Activated CD4-positive, alpha-beta T cell treated with anti-CD3 and anti-CD28 coated beads for 48 hours (primary cell): ENCODE data around the gene GRID1.
A peak's percentile ranks its signal among the peaks of the same experiment; 100 is the strongest.
"Not testable (repeated sequence)": the region's sequence is repeated elsewhere in the genome, so short reads cannot be mapped to it uniquely, and the experiment has no call there.

ENCODE experiments used
- DNase-seq: peaks from one replicate; pipeline ENCODE4 v3.0.0-alpha.2; 2020

Gene GRID1

DNA sequence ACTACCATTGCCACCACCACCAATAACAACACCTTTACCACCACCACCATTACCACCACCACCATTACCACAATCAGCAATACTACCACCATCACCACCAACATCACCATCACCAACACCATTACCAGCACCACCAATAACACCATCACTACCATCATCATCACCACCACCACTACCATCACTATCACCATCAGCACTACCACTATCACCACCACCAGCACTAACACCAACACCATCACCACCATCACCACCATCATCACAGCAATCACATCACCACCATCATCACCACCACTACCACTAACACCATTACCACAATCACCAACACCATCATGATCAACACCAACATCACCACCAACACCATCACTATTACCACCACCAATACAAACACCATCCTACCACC is 249.5 kb downstream of the GRID1 start:
- no peak for DNase-seq

DNA sequence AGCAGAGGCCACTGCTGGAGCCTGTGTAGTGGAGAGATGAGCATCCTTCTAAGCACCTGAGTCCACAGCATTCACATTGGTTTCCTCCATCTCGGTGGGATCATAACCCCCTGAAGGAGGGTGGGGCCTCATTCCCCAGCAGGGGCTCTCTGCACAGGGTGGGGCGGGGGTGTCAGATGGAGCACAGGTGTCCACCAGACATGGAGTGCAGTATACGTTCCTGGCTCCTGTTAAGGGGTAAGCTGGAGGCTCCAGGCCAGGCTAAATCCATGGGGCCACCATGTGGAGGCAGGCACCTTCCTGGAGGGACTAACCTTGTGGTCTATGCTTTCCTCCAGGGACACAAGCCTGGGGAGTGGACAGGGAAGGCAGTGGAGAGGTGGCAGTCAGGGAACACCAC is 252.6 kb downstream of the GRID1 start:
- no peak for DNase-seq

DNA sequence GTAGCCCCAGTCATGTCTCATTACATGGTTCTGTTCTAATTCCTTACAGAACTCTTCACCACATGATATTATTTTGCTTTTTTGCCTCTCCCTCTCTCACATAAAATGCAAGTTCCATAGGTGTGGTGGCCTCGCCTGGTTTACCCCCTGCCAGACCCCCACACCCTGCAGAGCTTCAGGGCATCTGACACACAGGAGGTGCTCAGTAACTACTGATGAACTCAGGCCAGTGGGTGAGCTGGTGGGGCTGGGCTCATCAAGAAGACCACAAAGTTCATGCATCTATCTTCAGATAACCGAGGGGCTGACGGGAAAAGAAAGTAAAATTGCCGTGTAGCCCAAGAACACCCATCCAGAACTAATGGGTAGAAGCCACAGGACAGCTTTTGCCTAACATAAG is 253.1 kb downstream of the GRID1 start:
- DNase-seq: no peak

DNA sequence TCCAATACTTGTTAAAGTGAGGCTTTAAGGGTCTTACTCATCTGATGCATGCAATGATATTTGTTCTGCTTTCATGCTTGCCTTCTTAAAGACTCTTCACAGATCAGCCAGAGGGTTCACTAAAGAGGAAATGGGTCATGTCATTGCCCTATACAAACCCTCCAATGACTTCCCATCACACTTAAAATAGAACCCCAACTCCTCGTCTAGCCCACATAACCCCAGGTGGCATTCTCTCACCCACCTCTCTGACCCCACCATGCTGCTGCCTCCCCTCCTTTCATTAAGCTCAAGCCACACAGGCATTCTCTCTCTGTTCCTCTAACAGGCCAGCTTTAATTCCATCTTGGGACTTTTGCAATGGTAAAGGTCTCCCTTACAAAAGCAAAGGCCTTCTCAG is 253.6 kb downstream of the GRID1 start:
- no peak for DNase-seq

DNA sequence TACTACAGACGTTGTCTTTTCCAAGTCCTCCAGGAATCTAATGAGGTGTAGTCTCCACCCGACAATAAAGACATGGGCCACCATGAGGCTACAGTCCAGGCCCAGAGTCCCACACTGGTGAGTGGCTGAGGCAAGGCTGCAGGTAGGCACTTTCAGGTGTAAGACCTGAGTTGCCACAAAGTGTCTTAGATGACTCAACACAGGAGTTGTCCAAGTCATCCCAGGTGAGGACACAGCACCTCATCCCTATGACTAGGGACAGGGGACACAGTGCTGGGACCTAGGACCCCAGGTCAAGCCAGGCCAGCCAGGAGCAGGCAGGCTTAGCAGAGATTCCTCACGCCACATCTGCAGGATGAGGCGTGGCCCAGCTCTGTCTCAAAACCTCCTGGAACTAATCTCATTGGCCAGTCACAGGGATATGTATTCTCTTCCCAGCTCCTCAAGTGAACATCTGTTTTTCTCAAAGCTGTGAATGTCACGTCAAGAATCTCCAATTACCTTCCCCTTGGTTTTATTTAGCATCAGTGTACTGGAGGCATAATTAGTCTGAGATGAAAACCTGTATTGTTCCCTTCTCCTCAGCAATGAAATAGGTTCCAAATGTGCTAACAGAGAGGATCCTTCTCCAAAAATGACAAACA is 254.6 kb downstream of the GRID1 start:
- no peak for DNase-seq

DNA sequence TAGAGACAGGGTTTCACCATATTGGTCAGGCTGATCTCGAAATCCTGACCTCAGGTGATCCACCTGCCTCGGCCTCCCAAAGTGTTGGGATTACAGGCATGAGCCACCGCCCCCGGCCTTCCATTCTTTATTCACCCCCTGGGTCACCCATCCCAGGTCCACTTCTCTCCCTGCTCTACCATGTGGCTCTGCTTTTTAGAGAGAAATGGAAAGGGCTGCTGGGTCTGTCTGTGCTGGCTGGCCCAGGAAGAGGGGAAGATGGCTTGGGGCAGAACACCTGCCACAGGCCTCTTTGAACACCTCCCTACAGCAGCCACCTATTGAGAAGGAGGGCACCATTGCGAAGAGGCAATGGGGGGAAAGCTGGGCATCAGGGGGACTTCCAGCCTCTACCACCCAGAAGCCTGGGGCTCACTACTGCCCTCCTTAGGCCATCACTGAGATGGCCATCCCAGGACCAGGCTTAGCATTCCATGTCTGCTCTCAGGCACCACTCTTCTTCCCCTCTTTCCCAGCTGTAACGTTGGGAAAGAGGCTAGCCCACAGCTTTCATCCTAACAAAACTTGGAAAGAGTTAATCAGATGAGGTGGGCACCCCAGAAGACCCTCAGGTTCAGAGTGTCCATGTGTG is 256.3 kb downstream of the GRID1 start:
- DNase-seq: peak; percentile 7

DNA sequence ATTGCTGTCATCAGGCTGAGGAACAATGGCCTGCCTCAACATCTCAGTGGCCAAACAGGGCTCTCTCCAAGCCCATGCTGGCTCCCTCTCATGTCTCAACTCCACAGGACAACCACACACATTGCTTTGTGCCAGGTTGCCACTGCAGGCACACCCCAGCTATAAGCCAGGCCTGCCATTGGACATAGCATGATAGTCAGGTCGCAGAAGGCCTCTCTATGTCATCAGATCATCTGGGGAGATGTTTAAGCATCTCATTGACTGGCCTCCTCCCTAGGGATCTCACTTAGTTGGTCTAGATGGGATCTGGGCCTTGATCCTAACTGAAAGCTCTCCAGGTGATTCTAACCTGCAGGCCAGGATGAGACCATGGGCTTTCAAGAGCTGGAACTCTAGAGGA is 257.2 kb downstream of the GRID1 start:
- DNase-seq: no peak

DNA sequence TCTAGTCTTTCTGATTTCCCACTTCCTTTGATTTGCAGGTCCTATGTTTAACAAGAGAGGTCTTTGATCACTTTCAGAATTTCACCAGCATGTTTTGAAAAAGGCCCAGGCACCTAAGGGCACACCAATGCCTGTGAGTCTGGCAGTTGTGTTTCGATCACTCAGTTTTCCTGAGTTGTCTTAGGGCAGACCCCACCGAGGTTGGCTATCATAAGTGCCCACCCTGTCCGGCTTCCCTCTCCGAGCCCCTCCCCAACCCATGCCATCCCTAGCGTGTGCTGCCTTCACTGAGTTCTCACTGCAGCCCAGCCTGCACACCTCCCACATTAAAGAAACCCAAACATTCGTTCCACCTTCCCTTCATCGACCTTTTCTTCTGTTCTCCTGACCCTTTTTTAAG is 257.9 kb downstream of the GRID1 start:
- no peak for DNase-seq

DNA sequence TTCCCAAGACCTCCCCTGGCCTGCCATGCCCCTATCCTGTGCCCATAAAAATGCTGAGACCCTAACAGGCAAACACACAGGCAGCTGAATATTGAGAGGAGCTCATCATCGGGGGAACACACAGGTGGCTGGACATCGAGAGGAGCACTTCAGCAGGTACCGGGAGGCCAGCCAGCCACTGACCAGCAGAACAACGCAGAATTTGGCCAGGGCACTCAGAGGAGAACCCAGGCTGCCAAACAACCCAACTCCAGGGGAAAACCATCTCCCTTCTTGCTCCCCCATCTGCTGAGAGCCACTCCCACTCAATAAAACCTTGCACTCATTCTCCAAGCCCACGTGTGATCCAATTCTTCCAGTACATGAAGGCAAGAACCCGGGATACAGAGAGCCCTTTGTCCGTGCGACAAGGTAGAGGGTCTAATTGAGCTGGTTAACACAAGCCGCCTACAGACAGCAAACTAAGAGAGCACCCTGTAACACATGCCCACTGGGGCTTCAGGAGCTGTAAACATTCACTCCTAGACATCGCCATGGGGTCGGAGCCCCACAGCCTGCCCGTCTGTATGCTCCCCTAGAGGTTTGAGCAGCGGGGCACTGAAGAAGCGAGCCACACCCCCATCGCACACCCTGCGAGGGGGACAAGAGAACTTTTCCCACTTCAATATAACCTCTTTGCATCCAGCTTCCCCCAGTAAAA is 258.8 kb downstream of the GRID1 start:
- DNase-seq: not testable (repeated sequence)

DNA sequence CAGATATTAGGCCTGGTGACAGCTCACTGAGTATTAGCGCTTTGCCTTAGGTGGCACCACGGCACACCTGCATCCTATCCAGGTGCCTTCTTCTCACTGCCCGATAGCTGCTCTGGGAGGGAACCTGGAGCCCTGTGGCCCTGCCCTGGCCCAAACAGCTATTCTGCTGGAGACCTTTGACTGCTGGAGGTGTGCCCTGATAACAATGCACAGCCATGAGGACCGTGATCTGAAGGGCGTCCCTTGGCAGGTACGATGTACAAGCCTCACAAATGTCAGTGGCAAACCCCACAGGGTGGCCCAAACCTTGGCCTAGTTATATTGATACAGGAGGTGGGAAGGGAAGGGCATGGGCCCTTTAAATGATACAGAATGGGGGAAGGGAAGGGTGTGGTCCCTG is 259.5 kb downstream of the GRID1 start:
- DNase-seq: no peak

DNA sequence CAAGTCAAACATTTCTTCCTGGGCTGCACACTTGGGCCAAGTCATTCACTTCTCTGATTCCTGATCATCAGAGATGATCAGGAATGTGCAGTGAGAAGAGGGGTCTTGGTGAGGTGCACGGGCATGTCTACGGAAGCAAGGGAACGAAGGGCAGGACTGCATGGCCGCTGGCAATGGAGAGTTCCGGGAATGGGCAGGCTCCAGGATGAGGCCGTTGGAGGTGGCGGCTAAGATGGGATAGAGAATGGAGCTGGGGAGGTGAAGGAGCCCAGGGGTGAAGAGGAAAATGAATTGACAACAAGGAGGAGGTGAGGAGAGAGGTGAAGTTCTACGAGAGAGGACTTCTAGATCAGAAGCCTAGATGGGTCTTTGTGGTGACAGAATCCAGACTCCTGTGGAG is 260.0 kb downstream of the GRID1 start:
- no peak for DNase-seq

DNA sequence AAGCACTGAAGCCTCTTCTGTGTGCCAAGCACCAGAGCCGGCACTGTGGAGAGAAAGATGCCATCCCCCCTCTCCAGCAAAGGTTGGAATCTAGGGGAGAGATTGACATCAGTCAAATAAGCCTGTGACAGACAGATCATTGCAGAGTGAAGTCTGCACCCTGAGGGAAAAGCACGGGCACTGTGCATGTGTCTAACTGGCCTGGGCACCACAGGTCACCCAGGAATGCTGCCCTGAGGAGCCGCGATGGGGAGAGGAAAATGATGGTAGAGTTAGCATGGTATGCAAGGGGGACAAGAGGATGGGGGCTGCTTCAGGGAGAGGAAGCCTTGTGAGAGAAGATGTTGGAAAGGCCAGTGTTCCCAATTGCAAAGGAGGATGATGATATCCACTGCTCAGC is 261.0 kb downstream of the GRID1 start:
- DNase-seq: no peak

DNA sequence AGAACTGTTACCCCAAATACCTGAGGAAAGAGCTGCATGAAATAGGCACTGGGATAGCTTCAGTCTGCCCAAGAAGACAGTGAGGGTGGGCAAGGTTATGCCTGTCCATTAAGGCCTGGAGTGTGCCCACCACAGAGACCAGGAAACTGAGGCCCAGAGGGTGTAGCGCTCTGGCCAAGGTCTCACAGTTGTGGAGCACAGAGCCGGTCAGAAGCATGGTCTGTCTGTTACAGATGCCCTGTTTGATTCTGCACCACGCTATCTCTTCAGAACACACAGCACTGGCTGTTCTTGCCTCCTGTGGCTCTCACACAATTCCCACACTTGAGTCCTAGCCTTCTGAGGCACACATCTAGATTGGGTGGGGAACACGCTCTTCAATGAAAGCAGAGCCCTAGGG is 261.4 kb downstream of the GRID1 start:
- no peak for DNase-seq

DNA sequence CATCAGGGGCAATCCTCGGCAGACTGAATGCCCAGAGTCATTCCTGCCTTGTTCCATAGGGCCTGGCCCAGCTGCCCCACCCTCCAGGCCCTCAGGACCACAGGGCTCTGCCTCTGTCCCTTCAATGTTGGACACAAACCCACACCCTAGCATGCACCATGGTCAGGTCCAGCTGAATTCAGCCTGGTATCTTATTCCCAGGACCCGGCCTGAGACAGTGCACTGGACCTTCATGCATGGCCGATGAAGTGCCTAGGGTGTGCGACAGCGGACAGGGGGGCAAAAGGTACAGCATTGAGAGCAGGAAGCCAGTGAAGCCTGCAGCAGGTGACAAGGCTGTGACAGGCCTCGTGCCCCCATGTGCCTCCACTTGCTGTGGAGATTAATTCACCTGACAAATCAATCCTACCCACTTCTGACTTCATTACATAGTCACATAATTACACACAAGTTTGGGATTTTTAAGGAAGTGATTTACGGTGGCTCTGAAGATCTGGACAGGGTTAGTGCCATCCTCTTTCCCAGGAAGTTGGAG is 261.9 kb downstream of the GRID1 start:
- no peak for DNase-seq

DNA sequence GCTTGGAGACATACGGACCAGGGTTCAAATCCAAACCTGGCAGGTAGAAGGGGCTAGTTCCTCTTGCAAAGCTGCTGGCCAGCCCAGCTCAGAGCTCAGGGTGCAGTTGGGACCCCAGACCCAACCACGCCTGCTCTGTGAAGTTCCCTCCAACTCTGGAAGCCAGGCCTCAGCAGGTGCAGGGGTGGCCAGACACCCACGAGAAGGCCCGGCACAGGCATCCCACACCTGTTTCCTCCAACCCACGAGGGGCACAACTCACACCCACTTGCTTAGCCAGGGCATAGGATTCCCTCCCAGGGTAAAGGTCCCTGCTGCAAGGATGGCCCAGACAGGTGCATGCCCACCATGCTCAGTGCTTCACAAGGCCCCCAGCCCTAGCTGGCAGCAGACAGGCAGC is 262.4 kb downstream of the GRID1 start:
- no peak for DNase-seq

DNA sequence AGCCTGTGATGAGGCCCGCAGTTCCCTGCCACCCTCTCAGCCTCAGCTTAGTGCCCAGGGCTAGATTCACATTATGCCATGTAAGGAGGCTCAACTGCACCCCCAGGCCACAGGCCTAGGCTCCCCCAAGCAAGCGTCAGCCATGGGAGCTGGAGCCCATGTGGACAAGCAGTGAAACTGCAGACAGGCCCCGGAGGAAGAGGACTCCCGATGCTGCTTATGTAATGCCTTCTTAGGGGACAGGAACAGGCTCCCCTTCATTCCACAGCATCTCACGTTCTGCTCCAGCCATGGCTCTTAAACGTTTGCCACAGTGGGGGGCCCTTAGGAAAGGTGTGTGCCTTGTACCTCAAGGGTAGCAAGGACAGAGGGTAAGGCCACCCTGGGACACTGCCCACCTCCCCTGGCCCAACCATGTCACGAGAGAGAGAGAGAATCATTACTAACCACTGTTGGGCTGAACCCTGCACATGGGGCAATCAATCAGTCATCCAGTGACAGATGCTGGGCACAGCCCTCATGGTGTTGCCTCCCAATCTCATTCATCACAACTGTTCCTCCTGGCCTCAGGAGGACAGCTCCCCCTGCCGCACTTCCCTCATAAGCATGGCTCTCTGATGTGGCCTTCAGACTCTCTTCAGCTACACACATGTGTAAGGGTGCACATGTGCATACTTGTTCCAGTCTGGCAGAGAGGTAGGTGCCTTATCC is 263.0 kb downstream of the GRID1 start:
- no peak for DNase-seq

DNA sequence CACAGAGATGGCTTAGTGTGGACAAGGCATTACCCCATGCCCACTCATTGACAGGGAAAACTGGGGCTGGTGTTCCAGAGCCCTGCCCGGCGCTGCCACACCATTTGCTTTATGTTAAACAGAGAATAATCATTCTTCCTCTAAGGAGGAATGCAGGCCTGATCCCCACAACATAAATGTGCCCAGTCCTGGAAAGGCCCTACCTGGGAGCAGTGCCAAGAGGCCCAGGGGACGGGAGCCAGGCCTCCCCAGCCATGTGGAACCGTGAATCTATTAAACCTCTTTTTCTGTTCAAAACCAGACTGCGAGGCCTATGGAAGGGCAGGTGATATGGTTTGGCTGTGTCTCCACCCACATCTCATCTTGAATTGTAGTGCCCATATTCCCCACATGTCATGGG is 264.1 kb downstream of the GRID1 start:
- no peak for DNase-seq

DNA sequence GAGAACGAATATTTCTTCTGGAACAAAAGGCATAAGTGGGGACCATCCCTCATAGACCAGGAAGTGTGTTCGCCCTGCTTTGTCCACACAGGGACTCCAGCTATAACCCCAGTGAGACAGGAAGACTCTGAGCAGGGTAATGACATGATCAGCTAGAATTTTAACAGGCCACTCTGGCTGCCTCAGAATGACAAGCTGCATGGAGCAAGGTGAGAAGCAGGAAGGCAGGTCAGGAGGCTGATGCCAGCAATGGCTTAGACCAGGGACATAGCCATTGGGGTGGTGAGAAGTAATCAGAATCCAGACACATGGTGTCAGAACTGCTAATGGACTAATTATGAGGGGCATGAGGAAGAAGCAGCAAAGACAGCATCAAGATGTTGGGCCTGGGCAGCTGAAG is 264.6 kb downstream of the GRID1 start:
- no peak for DNase-seq

DNA sequence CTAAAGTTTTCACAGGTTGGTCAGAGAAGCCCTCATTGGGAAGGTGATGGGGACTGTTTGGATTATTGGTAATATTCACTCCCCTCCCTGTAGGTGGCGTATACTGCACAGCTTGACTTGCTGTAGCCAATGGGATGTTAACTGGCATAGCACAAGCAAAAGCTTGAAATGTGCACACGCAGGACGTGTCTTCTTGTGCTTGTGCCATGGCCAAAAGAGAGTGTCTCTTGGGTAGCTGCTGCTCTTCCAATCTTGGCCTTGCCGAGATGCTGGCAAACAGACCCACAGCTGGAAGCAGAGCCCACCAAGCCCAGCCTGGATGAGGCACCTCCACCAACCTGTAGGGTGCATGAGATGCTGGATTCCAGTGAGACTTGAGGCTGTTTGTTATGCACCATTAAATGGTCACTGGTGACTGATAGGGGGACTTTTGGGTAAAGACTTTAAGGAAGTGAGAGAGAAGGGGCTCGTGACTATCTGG is 266.0 kb downstream of the GRID1 start:
- no peak for DNase-seq

DNA sequence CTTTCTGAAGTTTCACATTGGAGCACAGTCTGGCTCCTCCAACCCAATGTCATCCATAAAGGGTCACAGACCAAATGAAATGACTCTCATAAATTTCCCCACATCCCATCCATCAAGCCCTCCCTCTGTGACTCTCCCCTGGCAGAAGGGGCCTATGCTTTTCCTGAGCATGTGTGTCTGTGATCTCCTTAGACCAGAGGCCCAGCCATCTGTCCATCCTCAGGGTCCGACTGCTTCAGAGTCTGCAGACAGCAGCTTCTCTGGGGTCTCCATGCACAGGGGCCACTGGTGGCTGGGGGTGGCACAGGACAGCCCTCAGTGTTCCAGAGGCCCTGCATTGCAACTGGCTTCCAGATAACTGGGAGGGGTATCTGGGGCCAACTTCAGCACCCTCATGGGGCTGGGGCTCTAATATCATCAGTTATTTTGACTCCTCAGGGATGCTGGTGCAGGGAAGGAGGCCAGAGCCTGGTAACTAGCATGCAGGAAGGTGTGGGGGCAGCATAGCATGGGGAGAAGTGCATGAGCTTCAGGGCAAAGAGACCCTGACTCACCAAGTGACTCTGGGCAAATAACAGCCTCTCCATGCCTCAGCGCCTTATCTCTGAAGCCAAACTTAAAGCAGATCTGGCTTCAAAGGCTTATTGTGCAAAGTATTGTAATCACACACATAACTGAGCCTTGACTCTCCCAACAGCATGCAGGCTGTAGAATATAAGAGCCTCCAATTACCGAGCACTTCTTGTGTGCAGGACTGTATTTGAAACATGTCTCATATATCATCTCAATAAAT is 266.9 kb downstream of the GRID1 start:
- no peak for DNase-seq

DNA sequence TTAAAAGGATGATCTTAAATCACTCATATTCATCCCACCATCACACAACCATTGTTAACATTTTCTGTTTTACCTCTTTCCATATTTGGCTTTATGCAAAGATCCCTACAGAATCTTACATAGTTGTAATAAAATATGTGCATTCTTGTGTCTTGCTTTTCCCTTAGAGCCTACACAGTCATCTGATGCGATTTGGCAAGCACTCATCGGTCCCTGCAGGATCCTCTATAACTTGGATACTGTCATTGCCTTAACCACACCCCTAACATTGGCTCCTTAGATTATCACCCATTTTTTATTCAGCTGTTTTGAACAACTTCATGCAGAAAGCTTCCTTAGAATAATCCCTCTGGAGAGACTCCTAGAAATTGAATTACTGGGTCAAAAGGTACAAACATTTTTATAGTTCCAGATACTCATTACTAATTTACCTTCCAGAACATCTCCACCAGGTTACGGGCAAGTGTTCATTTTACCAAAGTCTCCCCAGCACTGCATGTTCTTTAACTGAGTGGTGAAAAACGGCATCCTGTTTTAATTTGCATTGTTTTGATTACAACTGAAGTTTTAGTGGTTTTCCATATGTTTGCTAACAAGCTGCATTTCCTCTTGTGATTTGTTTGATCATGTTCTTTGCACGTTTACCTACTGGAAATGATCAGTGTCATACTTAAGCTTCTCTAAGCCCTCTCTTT is 268.3 kb downstream of the GRID1 start:
- no peak for DNase-seq

DNA sequence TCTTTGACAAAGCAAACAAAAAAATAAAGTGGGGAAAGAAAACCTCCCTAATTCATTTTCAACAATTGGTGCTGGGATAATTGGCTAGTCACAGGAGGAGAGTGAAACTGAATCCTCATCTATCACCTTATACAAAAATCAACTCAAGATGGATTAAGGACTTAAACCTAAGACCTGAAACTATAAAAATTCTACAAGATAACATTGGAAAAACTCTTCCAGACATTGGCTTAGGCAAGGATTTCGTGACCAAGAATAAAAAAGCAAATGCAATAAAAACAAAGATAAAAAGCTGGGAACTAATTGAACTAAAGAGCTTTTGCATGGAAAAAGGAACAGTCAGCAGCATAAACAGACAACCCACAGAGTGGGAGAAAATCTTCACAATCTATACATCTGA is 271.5 kb downstream of the GRID1 start:
- DNase-seq: not testable (repeated sequence)
